HEK293T (cell line): ENCODE measurements around the gene RBM20.

ENCODE experiments used
- CTCF ChIA-PET: fragments of 350-600 bp; formaldehyde crosslinking; extraction: SDS; loops from one replicate; lab custom pipeline; 2021; ENCODE audit warnings: antibody characterized with exemption, inconsistent platforms; lab: Yijun Ruan, JAX
- POLR2A ChIA-PET: fragments of 350-600 bp; formaldehyde crosslinking; extraction: SDS; loops from one replicate; lab custom pipeline; 2020; ENCODE audit warnings: antibody characterized with exemption, inconsistent platforms; lab: Yijun Ruan, JAX
- DNase-seq: peaks from one replicate; pipeline ENCODE4 v3.0.0; 2012; ENCODE audit warnings: mixed read lengths; ENCODE audit errors: extremely low spot score
- ARNT ChIP-seq: fragments of 450-650 bp; IDR thresholded peaks from 2 replicates; pipeline ENCODE4 v1.6.1; 2017; ENCODE audit warnings: mild to moderate bottlenecking
- BHLHE40 ChIP-seq: fragments of 450-650 bp; IDR thresholded peaks from 2 replicates; pipeline ENCODE4 v1.6.1; 2016; ENCODE audit warnings: mild to moderate bottlenecking, moderate library complexity, borderline replicate concordance
- CTBP1 ChIP-seq: fragments of 450-650 bp; IDR thresholded peaks from 2 replicates; pipeline ENCODE4 v1.6.1; 2016; ENCODE audit warnings: borderline replicate concordance
- ELF4 ChIP-seq: fragments of 450-650 bp; IDR thresholded peaks from 2 replicates; pipeline ENCODE4 v1.6.1; 2017; ENCODE audit warnings: antibody characterized with exemption
- FOXA1 ChIP-seq: fragments of 450-650 bp; IDR thresholded peaks from 2 replicates; pipeline ENCODE4 v1.6.1; 2016; ENCODE audit warnings: mild to moderate bottlenecking
- FOXK2 ChIP-seq: fragments of 450-650 bp; IDR thresholded peaks from 2 replicates; pipeline ENCODE4 v1.6.1; 2016; ENCODE audit warnings: mild to moderate bottlenecking
- FOXM1 ChIP-seq: fragments of 450-650 bp; IDR thresholded peaks from 2 replicates; pipeline ENCODE4 v1.6.1; 2017; ENCODE audit warnings: mild to moderate bottlenecking, borderline replicate concordance
- HDGF ChIP-seq: fragments of 450-650 bp; IDR thresholded peaks from 2 replicates; pipeline ENCODE4 v1.6.1; 2017; ENCODE audit warnings: antibody characterized with exemption, borderline replicate concordance
- L3MBTL2 ChIP-seq: fragments of 450-650 bp; conservative IDR thresholded peaks from 2 replicates; pipeline ENCODE4 v1.6.1; 2016; ENCODE audit warnings: mild to moderate bottlenecking
- LEF1 ChIP-seq: fragments of 450-650 bp; IDR thresholded peaks from 2 replicates; pipeline ENCODE4 v1.6.1; 2017; ENCODE audit warnings: mild to moderate bottlenecking, borderline replicate concordance
- NFRKB ChIP-seq: fragments of 450-650 bp; IDR thresholded peaks from 2 replicates; pipeline ENCODE4 v1.6.1; 2016; ENCODE audit warnings: mild to moderate bottlenecking, moderate library complexity
- SP1 ChIP-seq: fragments of 450-650 bp; IDR thresholded peaks from 2 replicates; pipeline ENCODE4 v1.6.1; 2017
- SUZ12 ChIP-seq: fragments of 450-650 bp; IDR thresholded peaks from 2 replicates; pipeline ENCODE4 v1.6.1; 2016; ENCODE audit warnings: mild to moderate bottlenecking
- TARDBP ChIP-seq: fragments of 450-650 bp; IDR thresholded peaks from 2 replicates; pipeline ENCODE4 v1.6.1; 2016
- ZNF384 ChIP-seq: fragments of 450-650 bp; IDR thresholded peaks from 2 replicates; pipeline ENCODE4 v1.6.1; 2016
- TF ChIP-seq, protein P1 (sequence below): fragments of 450-650 bp; IDR thresholded peaks from 2 replicates; pipeline ENCODE4 v1.6.1; 2016

Gene RBM20

DNA sequence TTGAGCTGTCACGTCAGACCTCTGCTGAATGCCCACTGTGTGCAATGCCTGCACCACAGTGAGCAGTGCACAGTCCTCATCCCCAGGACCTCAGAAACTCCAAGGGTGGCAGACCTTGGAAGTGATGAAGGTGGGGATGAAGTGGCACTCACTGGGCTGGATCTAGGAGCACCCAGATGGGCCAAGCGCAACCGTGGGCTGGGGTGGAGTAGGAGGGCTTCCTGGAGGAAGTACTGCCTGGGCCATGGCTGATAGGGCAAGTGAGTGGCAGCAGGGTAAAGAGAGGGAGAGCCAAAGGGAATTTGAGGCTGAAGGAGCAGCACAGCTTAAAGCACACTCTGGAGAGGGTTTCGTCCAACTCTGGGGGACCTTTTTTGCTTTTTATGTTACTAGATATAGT lies 52.3 kb downstream of the RBM20 start:
- CTCF ChIA-PET = interaction anchor here (0.8 kb wide), 1 partner anchor 15 kb away, joined by 3 read pairs; no protein-coding TSS in a partner anchor
- no peak for DNase-seq
- POLR2A ChIA-PET = no interaction called here
- TF ChIP-seq TARDBP (no peak), SP1 (no peak), ARNT (no peak), NFRKB (no peak), FOXK2 (no peak), LEF1 (no peak), CTBP1 (no peak)

DNA sequence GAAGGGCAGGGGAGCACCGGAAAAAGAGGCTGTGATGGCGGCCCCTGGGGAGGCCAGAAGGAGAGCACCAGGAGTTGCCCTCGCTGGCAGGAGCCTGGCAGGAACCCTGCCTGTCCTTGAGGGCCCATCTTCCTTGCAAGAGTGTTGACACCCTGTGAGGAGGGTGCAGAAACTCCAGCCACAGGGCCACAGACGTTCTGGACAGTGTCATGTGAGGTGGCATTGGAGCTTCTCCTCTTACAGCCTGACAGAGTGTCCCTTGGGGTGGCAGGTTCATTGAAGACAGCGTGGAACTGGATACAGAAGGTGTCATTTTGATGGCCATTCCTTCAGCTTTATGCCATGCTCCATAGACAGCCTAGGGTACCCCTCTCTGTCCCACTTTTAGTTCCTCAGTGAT lies 54.2 kb downstream of the RBM20 start:
- ChIA-PET CTCF (interaction anchor here (0.6 kb wide), 1 partner anchor 71 kb away, joined by 3 read pairs; no protein-coding TSS in a partner anchor), POLR2A (no interaction called here)
- DNase-seq = no peak
- no peak for TF ChIP-seq BHLHE40
- no peak for TF ChIP-seq CTBP1
- no peak for TF ChIP-seq ZNF384
- TF ChIP-seq SUZ12 = no peak
- TF ChIP-seq FOXK2 = no peak

DNA sequence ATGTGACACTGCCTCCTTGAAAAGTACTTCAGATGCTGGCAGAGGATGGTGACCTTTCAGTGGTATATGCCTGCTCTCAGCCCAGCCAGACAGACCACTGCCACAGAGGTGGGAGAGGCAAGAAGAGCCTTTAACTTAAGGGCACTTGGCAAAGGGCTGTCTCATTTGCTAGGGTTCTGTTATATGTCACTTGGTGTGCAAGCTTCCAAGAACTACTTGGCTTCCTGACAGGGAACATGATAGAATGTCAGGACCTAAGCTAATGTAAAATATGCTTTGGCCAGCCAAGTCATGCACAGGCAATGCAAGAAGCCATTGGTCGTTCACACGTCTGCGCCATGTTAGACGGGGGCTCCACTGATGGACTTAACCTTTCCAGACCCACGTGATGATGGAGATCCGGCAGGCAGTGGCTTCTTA lies 54.7 kb downstream of the RBM20 start:
- no peak for DNase-seq
- POLR2A ChIA-PET = no interaction called here
- no peak for TF ChIP-seq BHLHE40
- TF ChIP-seq NFRKB = no peak
- no peak for TF ChIP-seq ARNT
- no peak for TF ChIP-seq ELF4
- TF ChIP-seq SUZ12 = no peak
- TF ChIP-seq FOXK2 = no peak
- no peak for TF ChIP-seq TARDBP
- no peak for TF ChIP-seq FOXA1
- no peak for TF ChIP-seq FOXM1
- no peak for TF ChIP-seq ZNF384
- no peak for TF ChIP-seq HDGF
- no peak for TF ChIP-seq SP1
- TF ChIP-seq, protein P1, sequence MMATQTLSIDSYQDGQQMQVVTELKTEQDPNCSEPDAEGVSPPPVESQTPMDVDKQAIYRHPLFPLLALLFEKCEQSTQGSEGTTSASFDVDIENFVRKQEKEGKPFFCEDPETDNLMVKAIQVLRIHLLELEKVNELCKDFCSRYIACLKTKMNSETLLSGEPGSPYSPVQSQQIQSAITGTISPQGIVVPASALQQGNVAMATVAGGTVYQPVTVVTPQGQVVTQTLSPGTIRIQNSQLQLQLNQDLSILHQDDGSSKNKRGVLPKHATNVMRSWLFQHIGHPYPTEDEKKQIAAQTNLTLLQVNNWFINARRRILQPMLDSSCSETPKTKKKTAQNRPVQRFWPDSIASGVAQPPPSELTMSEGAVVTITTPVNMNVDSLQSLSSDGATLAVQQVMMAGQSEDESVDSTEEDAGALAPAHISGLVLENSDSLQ = no peak
- no peak for TF ChIP-seq L3MBTL2
- no peak for TF ChIP-seq CTBP1
- no peak for TF ChIP-seq LEF1
- CTCF ChIA-PET = interaction anchor here (0.6 kb wide), 2 partner anchors 18 to 71 kb away, joined by 3 to 4 read pairs; no protein-coding TSS in a partner anchor

DNA sequence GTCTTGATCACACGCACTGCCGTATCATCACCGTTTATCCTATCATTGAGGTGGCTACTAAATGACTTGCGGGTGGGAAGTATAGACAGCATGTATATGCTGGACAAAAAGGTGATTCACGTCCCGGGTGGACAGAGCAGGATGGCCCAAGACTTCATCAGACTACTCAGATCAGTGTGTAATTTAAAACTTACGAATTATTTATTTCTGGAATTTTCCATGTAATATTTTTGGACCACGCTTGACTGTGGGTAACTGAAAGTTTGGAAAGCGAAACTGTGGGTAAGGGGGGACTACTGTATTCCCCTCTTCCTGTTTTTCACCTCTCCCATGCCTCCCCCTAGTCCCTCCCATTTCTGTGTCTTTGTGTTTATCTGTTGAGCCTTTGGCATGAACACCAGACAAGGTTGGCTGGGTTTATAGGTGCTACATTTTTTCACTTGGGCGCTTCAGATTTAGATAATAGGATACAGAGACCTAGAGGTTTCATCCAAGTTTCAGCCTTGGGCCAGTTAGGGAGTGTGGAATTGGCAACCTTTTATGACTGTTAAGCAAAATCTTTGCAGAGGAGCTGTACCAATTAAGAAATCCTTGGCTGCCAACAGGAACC lies 55.8 kb downstream of the RBM20 start:
- DNase-seq = no peak
- CTCF ChIA-PET = no interaction called here
- POLR2A ChIA-PET = no interaction called here
- TF ChIP-seq SP1 (no peak), FOXK2 (no peak), LEF1 (no peak), ZNF384 (no peak), BHLHE40 (no peak)

DNA sequence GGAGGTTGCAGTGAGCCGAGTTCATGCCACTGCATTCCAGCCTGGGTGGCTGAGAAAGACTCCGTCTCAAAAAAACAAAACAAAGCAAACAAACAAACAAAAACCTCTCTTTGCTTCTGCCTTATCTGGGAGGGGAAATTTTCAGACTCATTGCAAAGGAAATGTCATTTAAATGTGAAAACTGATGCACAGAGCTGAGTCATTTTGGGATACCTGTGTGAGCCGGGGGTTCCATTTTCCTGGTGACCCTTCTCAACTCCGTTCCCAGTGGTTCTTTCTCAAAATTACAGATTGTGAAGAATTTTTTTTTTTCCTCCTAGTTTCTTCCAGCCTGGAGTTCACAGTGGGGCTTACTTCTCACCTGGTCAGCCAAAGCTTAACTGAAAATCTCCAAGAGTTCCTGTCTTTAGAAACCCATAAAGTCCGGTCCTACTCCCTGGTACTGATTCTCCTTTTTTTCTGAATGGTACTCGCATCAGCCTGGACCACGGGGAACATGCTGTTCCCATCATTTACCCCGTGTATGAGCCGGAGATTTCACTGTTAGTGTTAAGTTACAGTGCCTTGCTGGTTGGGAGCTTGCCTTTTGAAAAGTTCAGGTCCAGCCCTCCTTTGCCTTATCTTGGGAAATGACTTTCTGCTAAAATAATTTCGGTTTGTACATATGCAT lies 56.9 kb downstream of the RBM20 start:
- no peak for DNase-seq
- CTCF ChIA-PET = interaction anchor here (0.6 to 1.3 kb wide), 5 partner anchors 20 to 93 kb away, joined by 3 to 5 read pairs (median 3); no protein-coding TSS in a partner anchor
- POLR2A ChIA-PET = interaction anchor here (0.7 kb wide), 1 partner anchor 57 kb away, joined by 3 read pairs; the partner anchor contains the start of gene RBM20
- no peak for TF ChIP-seq HDGF

DNA sequence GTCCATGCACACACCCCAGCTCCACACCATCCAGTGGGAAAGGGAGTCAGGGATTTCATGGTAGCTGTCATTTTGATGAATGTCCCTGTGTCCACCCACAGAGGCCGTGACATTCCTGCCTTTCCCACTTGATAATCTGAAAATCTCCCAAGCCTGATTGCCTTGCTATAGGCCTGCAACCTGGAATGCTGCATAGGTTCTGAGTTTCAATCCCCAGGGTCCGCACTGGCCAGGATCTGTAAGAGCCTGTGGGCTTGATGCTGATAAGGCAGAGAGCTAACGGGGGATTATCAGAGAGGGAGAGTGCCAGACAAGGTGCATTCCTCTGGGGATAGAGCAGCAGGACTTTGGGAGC lies 57.5 kb downstream of the RBM20 start:
- CTCF ChIA-PET = interaction anchor here (0.6 to 1.3 kb wide), 4 partner anchors 21 to 94 kb away, joined by 3 to 5 read pairs (median 4); no protein-coding TSS in a partner anchor
- POLR2A ChIA-PET = interaction anchor here (0.7 kb wide), 1 partner anchor 57 kb away, joined by 3 read pairs; the partner anchor contains the start of gene RBM20
- DNase-seq = no peak
- TF ChIP-seq CTBP1 (no peak), L3MBTL2 (no peak), SP1 (no peak)
- TF ChIP-seq, protein P1 = peak; percentile 77

DNA sequence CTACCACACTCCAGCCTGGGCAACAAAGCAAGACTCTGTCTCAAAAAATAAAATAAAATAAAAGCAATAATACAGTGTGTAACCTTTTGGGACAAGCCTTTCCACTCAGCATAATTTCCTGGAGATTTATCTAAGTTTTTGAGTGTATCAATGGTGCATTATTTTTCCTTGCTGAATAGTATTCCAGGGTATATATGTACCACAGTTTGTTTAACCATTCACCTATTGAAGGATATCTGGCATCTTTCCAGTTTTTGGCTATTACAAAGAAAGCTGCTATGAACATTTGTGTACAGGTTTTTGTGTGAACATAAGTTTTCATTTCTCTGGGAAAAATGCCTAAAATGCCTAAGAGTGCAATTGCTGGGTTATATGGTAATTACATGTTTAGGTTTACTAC lies 59.9 kb downstream of the RBM20 start:
- no peak for TF ChIP-seq ELF4
- no peak for TF ChIP-seq ARNT
- TF ChIP-seq NFRKB = no peak
- no peak for TF ChIP-seq ZNF384
- no peak for TF ChIP-seq HDGF
- no peak for TF ChIP-seq SP1
- TF ChIP-seq LEF1 = no peak
- no peak for TF ChIP-seq FOXM1
- CTCF ChIA-PET = no interaction called here
- POLR2A ChIA-PET = no interaction called here
- DNase-seq = no peak
